K562 (cell line): ENCODE data around the gene KATNB1. TPM values are rescaled to one million over a fixed set of nuclear protein-coding genes. Genes with fewer than 3 reads are reported as not detected.

Experiments used
- ATAC-seq: fragments of 200-7000 bp; cut with Tn5 transposase; 3 replicates; pipeline ENCODE4 v1.9.1; 2020; ENCODE audit warnings: moderate library complexity
- BruUV-seq: library from RNA; stranded (reverse); fragments of 400-500 nt; replicated peaks from 2 replicates; lab custom pipeline; 2021; lab: Mats Ljungman, UMichigan
- CTCF ChIA-PET: fragments of 300-600 bp; formaldehyde crosslinking; extraction: SDS; loops from one replicate; lab custom pipeline; 2021; ENCODE audit warnings: low intra/inter-chr PET ratio; lab: Yijun Ruan, JAX
- POLR2A ChIA-PET: fragments of 300-600, 350-650 bp; sonication (Branson Sonifier 250); formaldehyde crosslinking; extraction: SDS; loops from one replicate; lab custom pipeline; 2021; ENCODE audit warnings: antibody characterized with exemption, inconsistent platforms; lab: Yijun Ruan, JAX
- DNase-seq, 4 experiments: peaks; one replicate each; pipeline versions ENCODE4 v3.0.0 to v3.0.0-alpha.2; 2011 to 2018; ENCODE audit warnings: low spot score in 3 of 4, mixed read lengths in 3 of 4; ENCODE audit errors: extremely low read depth in 1 of 4
- FAIRE-seq: peaks from 2 replicates; lab custom pipeline; 2011; peaks lifted over from hg19 to GRCh38; lab: Jason Lieb, UNC
- H2AFZ ChIP-seq: 2 replicates; pipeline ENCODE4 v1.6.0; 2011; ENCODE audit warnings: low read depth, low read length, control low read depth, inconsistent platforms
- H3K27ac ChIP-seq: fragments of 200-600 bp; 3 replicates; pipeline ENCODE4 v1.8.0; 2011; ENCODE audit warnings: low read depth, mild to moderate bottlenecking, control low read depth, inconsistent platforms, low read length, moderate library complexity, mixed read lengths; ENCODE audit errors: extremely low read depth
- H3K27me3 ChIP-seq, 2 experiments: fragments of 300-600 bp in 1 of 2; 2 replicates in 1 of 2; 3 replicates in 1 of 2; pipeline versions ENCODE4 v1.6.0 to v1.8.0; 2011; ENCODE audit warnings: inconsistent platforms in 2 of 2, low read length in 2 of 2, mild to moderate bottlenecking in 1 of 2, mixed read lengths in 1 of 2, moderate library complexity in 1 of 2; ENCODE audit not compliant: control insufficient read depth in 2 of 2, insufficient read depth in 2 of 2
- H3K36me3 ChIP-seq: fragments of 300-600 bp; 3 replicates; pipeline ENCODE4 v1.8.0; 2011; ENCODE audit warnings: mild to moderate bottlenecking, low read length, inconsistent platforms; ENCODE audit not compliant: control insufficient read depth, insufficient read depth
- H3K4me1 ChIP-seq, 2 experiments: fragments of 200-600 bp in 1 of 2; replicated peaks in 1 of 2; 2 replicates in 1 of 2; 3 replicates in 1 of 2; pipeline versions ENCODE4 v1.5.1 to v1.8.0; 2011; ENCODE audit warnings: inconsistent platforms in 2 of 2, low read length in 2 of 2, mild to moderate bottlenecking in 1 of 2, mixed read lengths in 1 of 2, moderate library complexity in 1 of 2; ENCODE audit not compliant: control insufficient read depth in 2 of 2, insufficient read depth in 2 of 2
- H3K4me2 ChIP-seq: 2 replicates; pipeline ENCODE4 v1.6.1; 2011; ENCODE audit warnings: low read length, control low read depth, inconsistent platforms, mixed read lengths; ENCODE audit not compliant: insufficient read depth
- H3K4me3 ChIP-seq: fragments of 200-600 bp; sonication (generic), shearing (Covaris generic); 2 replicates; pipeline ENCODE4 v1.5.1; 2016; ENCODE audit warnings: control low read depth, inconsistent platforms
- H3K79me2 ChIP-seq: fragments of 200-600 bp; 3 replicates; pipeline ENCODE4 v1.8.0; 2011; ENCODE audit warnings: low read length, inconsistent platforms; ENCODE audit not compliant: control insufficient read depth, insufficient read depth
- H3K9ac ChIP-seq, 2 experiments: 2 replicates each; pipeline versions ENCODE4 v1.6.0 to v1.6.1; 2011; ENCODE audit warnings: low read depth in 2 of 2, low read length in 2 of 2, control low read depth in 1 of 2, inconsistent platforms in 1 of 2, mild to moderate bottlenecking in 1 of 2, mixed read lengths in 1 of 2; ENCODE audit not compliant: insufficient read depth in 1 of 2
- H3K9me1 ChIP-seq: one replicate; pipeline ENCODE4 v1.6.0; 2011; ENCODE audit warnings: inconsistent platforms, mild to moderate bottlenecking, low read length, moderate library complexity; ENCODE audit not compliant: control insufficient read depth, insufficient read depth
- H3K9me3 ChIP-seq: replicated peaks from 2 replicates; pipeline ENCODE4 v1.5.1; 2011; ENCODE audit warnings: low read depth, low read length, inconsistent platforms; ENCODE audit not compliant: control insufficient read depth, insufficient read depth
- H4K20me1 ChIP-seq: replicated peaks from 2 replicates; pipeline ENCODE4 v1.6.1; 2011; ENCODE audit warnings: low read length, inconsistent platforms, mixed read lengths; ENCODE audit not compliant: control insufficient read depth, insufficient read depth
- ETS2 ChIP-seq: IDR thresholded peaks from 2 replicates; pipeline ENCODE4 v1.6.1; 2016; ENCODE audit warnings: borderline replicate concordance, missing genetic modification characterization, mild to moderate bottlenecking, moderate library complexity, missing compliant biosample characterization; ENCODE audit not compliant: poor library complexity, severe bottlenecking
- FOXM1 ChIP-seq, 2 experiments: fragments of 450-650 bp in 1 of 2; sonication (generic) in 1 of 2; formaldehyde crosslinking in 1 of 2; IDR thresholded peaks; 2 replicates each; pipeline versions ENCODE4 v1.6.1 to v1.9.0; 2017 to 2022; ENCODE audit warnings: low read depth in 2 of 2, mild to moderate bottlenecking in 2 of 2, missing genetic modification reagents in 1 of 2, moderate library complexity in 1 of 2
- NFYB ChIP-seq: IDR thresholded peaks from 2 replicates; pipeline ENCODE4 v1.6.1; 2011; ENCODE audit warnings: mild to moderate bottlenecking, moderate library complexity; ENCODE audit not compliant: insufficient read length; ENCODE audit errors: extremely low read depth
- SMARCE1 ChIP-seq: fragments of 450-650 bp; IDR thresholded peaks from 2 replicates; pipeline ENCODE4 v1.7.1; 2016; ENCODE audit warnings: mild to moderate bottlenecking
- TGIF2 ChIP-seq: sonication (generic); formaldehyde crosslinking; IDR thresholded peaks from 2 replicates; pipeline ENCODE4 v1.8.1; 2022; ENCODE audit warnings: mild to moderate bottlenecking, missing genetic modification reagents, moderate library complexity
- ZFP1 ChIP-seq: fragments of 450-650 bp; formaldehyde crosslinking; IDR thresholded peaks from 2 replicates; pipeline ENCODE4 v1.4.0; 2020; ENCODE audit warnings: mild to moderate bottlenecking, mixed read lengths
- WGBS: fragments of 100-300 bp; shearing (Covaris generic); methylation state at CpG from one replicate; pipeline ENCODE4 v1.1.6; 2016; ENCODE audit warnings: low coverage, mixed read lengths; ENCODE audit not compliant: insufficient coverage; ENCODE audit errors: missing lambda C conversion rate; 5-methylcytosine and 5-hydroxymethylcytosine counted together
- in situ Hi-C: fragments of 300-500 bp; cut with MboI; formaldehyde crosslinking; loops from 4 replicates; pipeline ENCODE4 v1.15.0; 2018; ENCODE audit warnings: inconsistent platforms, mixed read lengths
- intact Hi-C: fragments of 100-400 bp; cut with micrococcal nuclease; formaldehyde crosslinking; loops from 2 replicates; pipeline ENCODE4 v1.14.2; 2022
- polyA plus RNA-seq, 8 experiments: library from polyadenylated mRNA; depleted of rRNA in 4 of 8; stranded (reverse) in 5 of 8; unstranded in 3 of 8; fragments of >200 nt; fragmentation: Nextera tagmentation in 2 of 8; fragmentation: Illumina TruSeq in 1 of 8; extraction: Ambion mirVana in 2 of 8; extraction: Trizol in 1 of 8; gene quantifications; 2 replicates each; pipeline versions ENCODE4 v1.2.1 to v1.2.3, GENCODE V29; 2011 to 2014; ENCODE audit warnings: inconsistent platforms in 1 of 8, missing spikeins in 1 of 8
- total RNA-seq, 7 experiments: library from RNA; depleted of rRNA in 6 of 7; stranded (reverse); fragments of >200 nt in 6 of 7; fragmentation: Illumina TruSeq in 2 of 7; extraction: Trizol in 2 of 7; gene quantifications; 2 replicates each; pipeline versions ENCODE4 v1.2.1 to v1.2.3, GENCODE V29; 2011 to 2021; ENCODE audit warnings: low replicate concordance in 1 of 7
- TF ChIP-seq, protein P1 (sequence below): sonication (generic); formaldehyde crosslinking; IDR thresholded peaks from 2 replicates; pipeline ENCODE4 v1.5.0; 2020; ENCODE audit warnings: missing genetic modification reagents
- TF ChIP-seq, protein P2 (sequence below): fragments of 450-650 bp; formaldehyde crosslinking; IDR thresholded peaks from 2 replicates; pipeline ENCODE4 v1.4.0; 2022; ENCODE audit warnings: mild to moderate bottlenecking, moderate library complexity

The KATNB1 gene
- total and polyA plus RNA-seq, 9 of the 15 experiments (the other 6 are each of a cell fraction or from before 2014, with no cell fraction given), result 1.2 to 52.6 (median 21.9) TPM

DNA sequence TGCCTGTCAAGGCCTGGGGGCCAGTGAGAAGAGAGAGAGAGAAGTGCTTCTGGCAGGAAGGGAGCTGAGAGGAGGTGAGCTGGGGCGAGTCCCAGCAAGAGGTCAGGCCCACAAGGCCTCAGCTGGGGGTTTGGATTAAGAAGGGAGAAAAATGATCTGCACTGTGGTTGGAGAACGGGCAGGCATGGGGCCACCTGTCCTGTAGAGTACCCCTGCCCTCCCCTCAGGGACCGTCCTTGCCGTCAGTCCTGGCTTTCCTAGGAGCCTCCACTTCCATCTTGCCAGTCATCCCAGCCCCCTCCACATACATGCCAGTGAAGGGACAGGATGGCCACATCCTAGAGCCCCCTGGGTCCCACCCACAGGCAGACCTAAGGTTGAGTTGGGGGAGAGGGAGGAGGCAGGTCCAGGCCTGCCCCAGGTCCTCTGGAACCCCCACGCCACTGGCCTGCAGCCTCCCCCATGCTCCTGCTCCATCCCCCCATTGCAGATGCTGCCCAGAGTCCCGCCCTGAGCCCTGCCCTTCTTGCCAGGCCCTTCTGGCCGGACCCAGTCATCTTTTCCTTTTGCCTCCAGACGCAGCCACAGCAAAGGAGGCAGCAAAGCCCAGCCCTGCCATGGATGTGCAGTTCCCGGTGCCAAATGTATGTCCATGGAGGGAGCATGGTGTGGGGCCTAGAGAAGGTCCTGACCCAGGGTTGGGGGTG lies 18.9 kb downstream of the KATNB1 start:
- H3K9me3 ChIP-seq, result no peaks in the 10 kb centered on the region
- FAIRE-seq (no peak), DNase-seq (no peak), ATAC-seq (no peak)
- peaks cover 0 to 48% of the 10 kb centered on the region in 2 experiments; a peak in 3 of 5 replicates for H3K4me1 ChIP-seq
- H3K36me3 ChIP-seq, result peaks cover 73% of the 10 kb centered on the region; the same call in 2 of the 3 replicates
- H3K4me3 ChIP-seq, result no peak overlapping the region
- H3K27ac ChIP-seq, result no peak overlapping the region
- TF ChIP-seq, protein P1, sequence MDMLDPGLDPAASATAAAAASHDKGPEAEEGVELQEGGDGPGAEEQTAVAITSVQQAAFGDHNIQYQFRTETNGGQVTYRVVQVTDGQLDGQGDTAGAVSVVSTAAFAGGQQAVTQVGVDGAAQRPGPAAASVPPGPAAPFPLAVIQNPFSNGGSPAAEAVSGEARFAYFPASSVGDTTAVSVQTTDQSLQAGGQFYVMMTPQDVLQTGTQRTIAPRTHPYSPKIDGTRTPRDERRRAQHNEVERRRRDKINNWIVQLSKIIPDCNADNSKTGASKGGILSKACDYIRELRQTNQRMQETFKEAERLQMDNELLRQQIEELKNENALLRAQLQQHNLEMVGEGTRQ, result no peak
- TF ChIP-seq ETS2 (tag) (no peak), NFYB (no peak), FOXM1 (IDR thresholded peaks at IDR 0.05; ENCODE audit: low read depth) (no peak), FOXM1 (CRISPR knock-in tag; IDR thresholded peaks at IDR 0.05; ENCODE audit: low read depth) (no peak), TGIF2 (no peak), ZFP1 (CRISPR knock-in tag) (no peak), SMARCE1 (no peak)
- TF ChIP-seq, protein P2, sequence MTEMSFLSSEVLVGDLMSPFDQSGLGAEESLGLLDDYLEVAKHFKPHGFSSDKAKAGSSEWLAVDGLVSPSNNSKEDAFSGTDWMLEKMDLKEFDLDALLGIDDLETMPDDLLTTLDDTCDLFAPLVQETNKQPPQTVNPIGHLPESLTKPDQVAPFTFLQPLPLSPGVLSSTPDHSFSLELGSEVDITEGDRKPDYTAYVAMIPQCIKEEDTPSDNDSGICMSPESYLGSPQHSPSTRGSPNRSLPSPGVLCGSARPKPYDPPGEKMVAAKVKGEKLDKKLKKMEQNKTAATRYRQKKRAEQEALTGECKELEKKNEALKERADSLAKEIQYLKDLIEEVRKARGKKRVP (CRISPR knock-in tag), result no peak
- in situ Hi-C loops (loop anchor here (10.0 kb wide), 1 partner anchor 250 kb away; the partner anchor contains the start of genes USB1 and ZNF319), intact Hi-C loops (no loop called here)
- H3K27me3 ChIP-seq, result no peaks in the 10 kb centered on the region
- no TSS peak for BruUV-seq
- no peak overlapping the region for H3K9ac ChIP-seq
- H3K79me2 ChIP-seq, result no peaks in the 10 kb centered on the region
- ChIA-PET CTCF (no interaction called here), POLR2A (no interaction called here)
- H2AFZ ChIP-seq, result no peak overlapping the region
- H4K20me1 ChIP-seq, result peaks cover 4% of the 10 kb centered on the region
- no peaks in the 10 kb centered on the region for H3K9me1 ChIP-seq
- WGBS, result 75% methylated on average over 8 of the region's 9 CpGs
- no peak overlapping the region for H3K4me2 ChIP-seq
